Measurements from ENCODE around the gene SLIT3.

The SLIT3 gene

DNA sequence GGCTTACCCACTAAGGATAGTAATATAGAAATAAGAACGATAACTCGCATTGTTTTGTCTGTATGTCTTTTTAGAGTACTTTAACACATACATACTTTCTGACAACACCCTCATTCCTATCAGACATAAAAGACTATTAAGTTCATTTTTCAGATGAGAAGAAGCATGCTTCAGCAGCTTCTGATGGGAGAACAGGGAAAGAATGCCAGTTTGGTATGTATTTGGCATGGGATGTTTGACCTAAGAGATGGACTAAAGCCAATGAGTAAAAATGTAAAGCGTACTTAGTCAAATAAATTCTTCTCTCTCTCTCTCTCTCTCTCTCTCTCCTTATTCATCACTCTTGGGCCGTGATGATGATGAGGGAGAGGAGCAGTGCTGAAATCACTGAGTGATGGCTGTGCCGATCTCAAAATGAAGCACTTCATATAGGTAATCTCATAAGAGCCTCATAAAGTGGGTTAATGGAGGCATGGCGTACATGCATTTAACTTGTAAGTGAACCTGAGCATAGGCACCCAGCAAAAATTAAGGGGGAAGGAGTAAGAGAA is 71.5 kb downstream of the SLIT3 start:
- no peaks in the 10 kb centered on the region for H3K4me1 ChIP-seq (ENCODE audit: control insufficient read depth, insufficient read depth, low read length)
- POLR2A ChIA-PET = no interaction called here
- CTCF ChIA-PET = interaction anchor here (0.6 kb wide), 1 partner anchor 800 kb away, joined by 6 read pairs; no protein-coding TSS in a partner anchor
- no peaks in the 10 kb centered on the region for H3K36me3 ChIP-seq (ENCODE audit: control insufficient read depth in 2 of 2, insufficient read depth in 1 of 2, low read length in 2 of 2)
- H3K4me3 ChIP-seq (ENCODE audit: low read depth, low read length) = no peak overlapping the region
- H3K9me3 ChIP-seq (ENCODE audit: control insufficient read depth, insufficient read depth, low read depth, low read length) = no peaks in the 10 kb centered on the region
- H3K27ac ChIP-seq (ENCODE audit: extremely low read depth, low read depth, low read length) = no peak overlapping the region
- no peak for TF ChIP-seq ZNF701 (tag by site-specific recombination; IDR thresholded peaks at IDR 0.05)
- TF ChIP-seq ZBTB7A (tag by site-specific recombination; IDR thresholded peaks at IDR 0.05; ENCODE audit: low read depth) = no peak
- no peak for TF ChIP-seq ZNF747 (tag by site-specific recombination; IDR thresholded peaks at IDR 0.05)
- TF ChIP-seq ZNF580 (tag by site-specific recombination; IDR thresholded peaks at IDR 0.05) = no peak
- TF ChIP-seq BCL6B (tag by site-specific recombination; IDR thresholded peaks at IDR 0.05) = no peak
- no peak for TF ChIP-seq ZNF302 (tag by site-specific recombination; IDR thresholded peaks at IDR 0.05; ENCODE audit: low read depth)
- TF ChIP-seq, protein P1, sequence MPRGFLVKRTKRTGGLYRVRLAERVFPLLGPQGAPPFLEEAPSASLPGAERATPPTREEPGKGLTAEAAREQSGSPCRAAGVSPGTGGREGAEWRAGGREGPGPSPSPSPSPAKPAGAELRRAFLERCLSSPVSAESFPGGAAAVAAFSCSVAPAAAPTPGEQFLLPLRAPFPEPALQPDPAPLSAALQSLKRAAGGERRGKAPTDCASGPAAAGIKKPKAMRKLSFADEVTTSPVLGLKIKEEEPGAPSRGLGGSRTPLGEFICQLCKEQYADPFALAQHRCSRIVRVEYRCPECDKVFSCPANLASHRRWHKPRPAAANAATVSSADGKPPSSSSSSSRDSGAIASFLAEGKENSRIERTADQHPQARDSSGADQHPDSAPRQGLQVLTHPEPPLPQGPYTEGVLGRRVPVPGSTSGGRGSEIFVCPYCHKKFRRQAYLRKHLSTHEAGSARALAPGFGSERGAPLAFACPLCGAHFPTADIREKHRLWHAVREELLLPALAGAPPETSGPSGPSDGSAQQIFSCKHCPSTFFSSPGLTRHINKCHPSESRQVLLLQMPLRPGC (tag by site-specific recombination; IDR thresholded peaks at IDR 0.05) = no peak
- TF ChIP-seq, protein P2, sequence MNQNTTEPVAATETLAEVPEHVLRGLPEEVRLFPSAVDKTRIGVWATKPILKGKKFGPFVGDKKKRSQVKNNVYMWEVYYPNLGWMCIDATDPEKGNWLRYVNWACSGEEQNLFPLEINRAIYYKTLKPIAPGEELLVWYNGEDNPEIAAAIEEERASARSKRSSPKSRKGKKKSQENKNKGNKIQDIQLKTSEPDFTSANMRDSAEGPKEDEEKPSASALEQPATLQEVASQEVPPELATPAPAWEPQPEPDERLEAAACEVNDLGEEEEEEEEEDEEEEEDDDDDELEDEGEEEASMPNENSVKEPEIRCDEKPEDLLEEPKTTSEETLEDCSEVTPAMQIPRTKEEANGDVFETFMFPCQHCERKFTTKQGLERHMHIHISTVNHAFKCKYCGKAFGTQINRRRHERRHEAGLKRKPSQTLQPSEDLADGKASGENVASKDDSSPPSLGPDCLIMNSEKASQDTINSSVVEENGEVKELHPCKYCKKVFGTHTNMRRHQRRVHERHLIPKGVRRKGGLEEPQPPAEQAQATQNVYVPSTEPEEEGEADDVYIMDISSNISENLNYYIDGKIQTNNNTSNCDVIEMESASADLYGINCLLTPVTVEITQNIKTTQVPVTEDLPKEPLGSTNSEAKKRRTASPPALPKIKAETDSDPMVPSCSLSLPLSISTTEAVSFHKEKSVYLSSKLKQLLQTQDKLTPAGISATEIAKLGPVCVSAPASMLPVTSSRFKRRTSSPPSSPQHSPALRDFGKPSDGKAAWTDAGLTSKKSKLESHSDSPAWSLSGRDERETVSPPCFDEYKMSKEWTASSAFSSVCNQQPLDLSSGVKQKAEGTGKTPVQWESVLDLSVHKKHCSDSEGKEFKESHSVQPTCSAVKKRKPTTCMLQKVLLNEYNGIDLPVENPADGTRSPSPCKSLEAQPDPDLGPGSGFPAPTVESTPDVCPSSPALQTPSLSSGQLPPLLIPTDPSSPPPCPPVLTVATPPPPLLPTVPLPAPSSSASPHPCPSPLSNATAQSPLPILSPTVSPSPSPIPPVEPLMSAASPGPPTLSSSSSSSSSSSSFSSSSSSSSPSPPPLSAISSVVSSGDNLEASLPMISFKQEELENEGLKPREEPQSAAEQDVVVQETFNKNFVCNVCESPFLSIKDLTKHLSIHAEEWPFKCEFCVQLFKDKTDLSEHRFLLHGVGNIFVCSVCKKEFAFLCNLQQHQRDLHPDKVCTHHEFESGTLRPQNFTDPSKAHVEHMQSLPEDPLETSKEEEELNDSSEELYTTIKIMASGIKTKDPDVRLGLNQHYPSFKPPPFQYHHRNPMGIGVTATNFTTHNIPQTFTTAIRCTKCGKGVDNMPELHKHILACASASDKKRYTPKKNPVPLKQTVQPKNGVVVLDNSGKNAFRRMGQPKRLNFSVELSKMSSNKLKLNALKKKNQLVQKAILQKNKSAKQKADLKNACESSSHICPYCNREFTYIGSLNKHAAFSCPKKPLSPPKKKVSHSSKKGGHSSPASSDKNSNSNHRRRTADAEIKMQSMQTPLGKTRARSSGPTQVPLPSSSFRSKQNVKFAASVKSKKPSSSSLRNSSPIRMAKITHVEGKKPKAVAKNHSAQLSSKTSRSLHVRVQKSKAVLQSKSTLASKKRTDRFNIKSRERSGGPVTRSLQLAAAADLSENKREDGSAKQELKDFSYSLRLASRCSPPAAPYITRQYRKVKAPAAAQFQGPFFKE (tag by site-specific recombination; IDR thresholded peaks at IDR 0.05; ENCODE audit: borderline replicate concordance) = no peak
- TF ChIP-seq KLF7 (tag by site-specific recombination; IDR thresholded peaks at IDR 0.05; ENCODE audit: borderline replicate concordance) = no peak
- no peak for TF ChIP-seq ZNF175 (tag by site-specific recombination; IDR thresholded peaks at IDR 0.05)

DNA sequence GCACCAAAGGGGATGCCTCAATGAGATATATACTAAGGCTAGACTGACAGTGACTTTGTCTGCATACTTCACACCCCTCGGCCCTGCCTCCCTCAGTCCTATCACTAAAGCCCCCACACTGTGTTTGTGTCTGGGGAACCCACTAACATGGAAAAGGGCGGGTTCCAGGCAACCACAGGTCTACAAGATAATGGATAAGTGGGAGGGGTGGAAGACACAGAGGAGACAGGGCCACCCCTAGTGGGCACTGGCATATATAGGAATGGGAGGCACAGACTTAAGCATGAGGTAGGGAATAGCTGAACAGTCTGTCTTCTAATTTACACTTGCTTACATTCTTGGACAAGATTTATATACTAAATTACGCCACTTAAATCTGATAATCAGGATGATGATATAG is 74.0 kb downstream of the SLIT3 start:
- TF ChIP-seq PRDM1 (tag by site-specific recombination; IDR thresholded peaks at IDR 0.05) (no peak), ZNF335 (tag by site-specific recombination; conservative IDR thresholded peaks at IDR 0.05) (0 out of 2 replicates have a peak, but pooled peaks have one; percentile 20), EGR2 (tag by site-specific recombination; IDR thresholded peaks at IDR 0.05; ENCODE audit: low read depth) (peak; percentile 44; the same call in 1 of the 2 replicates)
- POLR2A ChIA-PET = no interaction called here
- Histone ChIP-seq H3K9me3 (ENCODE audit: control insufficient read depth, insufficient read depth, low read depth, low read length) (no peaks in the 10 kb centered on the region), H3K4me3 (ENCODE audit: low read depth, low read length) (no peak overlapping the region), H3K36me3 (ENCODE audit: control insufficient read depth in 2 of 2, insufficient read depth in 1 of 2, low read length in 2 of 2) (no peaks in the 10 kb centered on the region), H3K27ac (ENCODE audit: extremely low read depth, low read depth, low read length) (no peak overlapping the region), H3K4me1 (ENCODE audit: control insufficient read depth, insufficient read depth, low read length) (peaks cover 6% of the 10 kb centered on the region; the same call in 1 of the 2 replicates)
- CTCF ChIA-PET = interaction anchor here (1.5 kb wide), 1 partner anchor 204 kb away, joined by 3 read pairs; no protein-coding TSS in a partner anchor
